CMK (cell line): Measurements from ENCODE around the gene HDAC10.

Experiments
- DNase-seq: peaks from one replicate; pipeline ENCODE4 v3.0.0-alpha.2; 2010; ENCODE audit warnings: low read depth

Gene HDAC10

GRCh38 chr22:50269970-50270665 is 19.1 kb upstream of the HDAC10 start, which contains the start of gene MAPK11:
TSS of gene MAPK11 (minus strand) at chr22:50270380. CDS start at chr22:50270292, 88 bp downstream.
- DNase-seq, result no peak

GRCh38 chr22:50269573-50269969 is 18.5 kb upstream of the HDAC10 start:
- no peak for DNase-seq

DNA sequence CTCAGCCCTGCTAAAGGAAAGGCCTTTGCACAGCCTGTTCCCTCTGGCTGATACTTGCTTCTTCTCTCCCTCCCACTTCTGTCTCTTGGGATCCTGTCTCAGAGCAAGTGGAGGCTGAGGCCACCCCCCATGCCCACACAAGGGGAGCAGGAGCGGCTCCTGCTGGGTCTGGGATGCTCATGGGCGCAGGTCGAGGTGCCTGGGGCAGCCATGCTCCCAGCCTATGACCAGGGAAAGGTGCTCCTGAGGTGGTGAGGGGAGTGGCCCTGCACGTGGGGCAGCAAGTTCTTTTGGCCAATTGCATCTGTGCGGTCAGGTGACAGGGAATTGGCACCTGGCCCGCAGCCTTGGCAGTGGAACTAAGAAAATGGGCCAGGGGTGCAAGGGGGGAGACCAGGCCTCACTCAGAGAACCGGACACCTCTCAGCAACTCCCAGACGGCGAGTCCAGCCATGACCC is 17.6 kb upstream of the HDAC10 start:
- DNase-seq, result no peak

GRCh38 chr22:50267591-50268390 is 16.7 kb upstream of the HDAC10 start:
- DNase-seq, result no peak

- no peak for DNase-seq
These were observed 15.9 kb upstream of the HDAC10 start for GRCh38 chr22:50266994-50267393.

- DNase-seq, result no peak
These were observed 14.0 kb upstream of the HDAC10 start for GRCh38 chr22:50264946-50265669.

- no peak for DNase-seq
These were observed 13.2 kb upstream of the HDAC10 start for GRCh38 chr22:50264104-50264745.

GRCh38 chr22:50262973-50263617 is 12.0 kb upstream of the HDAC10 start:
- no peak for DNase-seq

DNA sequence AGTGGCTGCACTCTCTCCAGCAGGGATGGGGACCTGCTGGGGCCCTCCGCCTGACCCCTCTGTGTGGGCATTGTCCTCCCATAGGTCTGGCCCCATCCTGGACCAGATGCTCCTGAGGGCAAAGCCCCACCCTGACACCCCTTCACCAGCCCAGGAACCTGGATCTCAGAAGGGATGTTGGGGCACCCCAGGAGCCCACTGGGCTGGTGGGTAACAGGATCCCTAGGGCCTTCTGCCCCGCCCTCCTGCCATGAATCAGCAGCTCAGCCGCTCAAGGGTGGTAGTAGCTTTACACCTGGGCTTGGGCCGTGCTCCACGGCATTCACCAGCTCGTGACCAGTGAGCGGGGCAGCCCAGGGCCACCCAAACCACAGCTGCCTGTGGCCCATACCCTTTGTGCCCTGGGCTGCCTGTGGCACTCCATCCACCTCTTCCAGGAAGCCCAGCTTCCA is 11.4 kb upstream of the HDAC10 start:
- DNase-seq, result no peak

- no peak for DNase-seq
These were observed 10.8 kb upstream of the HDAC10 start, which contains the start of gene MAPK12 for GRCh38 chr22:50261615-50262459. TSS of gene MAPK12 (minus strand) at chr22:50261683. CDS start at chr22:50261509, 174 bp downstream.

DNA sequence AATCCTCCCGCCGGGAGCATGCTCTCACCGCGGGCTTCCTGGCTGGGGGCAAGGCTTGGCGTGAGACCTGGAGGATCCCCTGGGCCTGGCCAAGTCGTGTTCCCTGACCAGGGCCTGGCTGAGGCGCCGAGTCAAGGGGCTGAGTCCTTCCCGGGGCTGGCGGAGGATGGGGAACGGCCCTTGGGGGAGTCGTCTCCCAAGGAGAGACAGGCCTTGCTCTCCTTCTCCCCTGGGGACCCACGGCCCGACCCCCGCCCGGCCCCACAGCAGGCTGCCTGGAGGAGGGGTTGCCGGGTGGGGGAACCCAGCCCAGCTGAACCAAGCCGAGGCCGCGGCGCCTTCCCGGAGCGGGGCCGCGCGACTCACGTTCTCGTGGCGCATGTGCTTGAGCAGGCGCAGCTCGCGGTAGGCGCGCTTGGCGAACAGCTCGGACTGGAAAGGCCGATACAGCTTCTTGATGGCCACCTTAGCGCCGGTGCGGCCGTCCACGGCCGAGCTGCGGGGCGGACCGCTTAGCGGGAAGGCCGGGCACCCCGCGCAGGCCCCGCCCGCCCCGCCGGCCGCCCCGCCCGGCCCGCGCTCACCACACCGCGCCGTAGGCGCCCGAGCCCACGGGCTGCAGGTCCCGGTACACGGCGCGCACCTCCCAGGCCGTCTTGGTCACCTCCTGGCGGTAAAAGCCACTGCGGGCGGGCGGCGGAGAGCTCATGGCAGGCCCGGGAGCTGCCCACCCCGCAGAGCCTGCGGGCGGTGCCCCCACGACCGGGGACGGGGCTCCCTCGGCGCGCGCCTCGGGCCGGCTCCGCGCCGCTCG is 9.9 kb upstream of the HDAC10 start:
- no peak for DNase-seq

GRCh38 chr22:50260434-50260800 is 9.4 kb upstream of the HDAC10 start:
- no peak for DNase-seq

GRCh38 chr22:50259302-50259701 is 8.2 kb upstream of the HDAC10 start:
- DNase-seq, result no peak

GRCh38 chr22:50258361-50259292 is 7.6 kb upstream of the HDAC10 start:
- DNase-seq, result no peak

DNA sequence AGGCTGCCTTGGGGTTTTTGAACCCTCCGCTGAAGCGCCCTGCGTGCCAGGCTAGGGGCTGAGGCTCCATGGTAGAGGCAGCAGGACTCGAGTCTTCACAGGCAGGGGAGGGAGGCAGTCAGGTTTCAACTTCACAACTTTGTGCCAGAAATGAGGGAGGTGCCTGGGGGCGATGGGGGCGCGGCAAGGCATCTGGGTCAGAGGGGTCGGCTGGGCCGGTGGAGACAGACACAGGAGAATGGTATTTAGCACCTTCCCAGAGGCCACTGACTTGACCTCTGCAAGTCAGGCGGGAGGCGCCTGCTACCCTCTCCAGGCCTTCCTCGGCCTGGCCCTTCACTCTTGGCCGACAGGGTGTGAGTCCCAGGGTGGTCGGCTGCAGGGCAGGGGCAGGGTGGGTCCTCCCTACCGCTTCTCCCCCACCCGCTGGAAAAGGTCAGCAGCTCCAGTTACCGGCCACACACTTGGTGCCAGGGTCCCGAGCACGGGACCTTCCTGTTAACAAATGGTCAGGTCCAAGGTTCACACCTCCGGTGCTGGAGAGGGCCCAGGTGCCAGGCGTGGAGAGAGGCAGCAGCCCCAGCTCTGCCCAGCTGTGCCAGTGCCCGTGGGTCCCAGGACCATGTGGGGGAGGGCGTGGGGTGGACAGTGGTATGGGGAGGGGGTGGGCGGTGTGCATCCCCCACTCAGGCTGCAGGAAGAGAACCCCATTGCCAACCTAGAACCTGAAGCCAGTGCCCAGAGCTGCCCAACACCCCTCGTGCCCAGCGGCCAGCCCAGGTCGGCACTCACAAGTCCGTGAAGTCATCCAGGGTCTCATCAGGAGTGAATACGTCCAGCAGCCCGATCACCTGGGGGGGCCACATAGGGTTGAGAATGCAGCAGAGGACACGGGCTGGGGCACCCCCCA is 6.6 kb upstream of the HDAC10 start:
- no peak for DNase-seq

GRCh38 chr22:50257041-50257440 is 6.0 kb upstream of the HDAC10 start:
- no peak for DNase-seq

- no peak for DNase-seq
These were observed 5.3 kb upstream of the HDAC10 start for GRCh38 chr22:50256258-50256862.
